ENCODE measurements around the gene BHLHE41.

DNA sequence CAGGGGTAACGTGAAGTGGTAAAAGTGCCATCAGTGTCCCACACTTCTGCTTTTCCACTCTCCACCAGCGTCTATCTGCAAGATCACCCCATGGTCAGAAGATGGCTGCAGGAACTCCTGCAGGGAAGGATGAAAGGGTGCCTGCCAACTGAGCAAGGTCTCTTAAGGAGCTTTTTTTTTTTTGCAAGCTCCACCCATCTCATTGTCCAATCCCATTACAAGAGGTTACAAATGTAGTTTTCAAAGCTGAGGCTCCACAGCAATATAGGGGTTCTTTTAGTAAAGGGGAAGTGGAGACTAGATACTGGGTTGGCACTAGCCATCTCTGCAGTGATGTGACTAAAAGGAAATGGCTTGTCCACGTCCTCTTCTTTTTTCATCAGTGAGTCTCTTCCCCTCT lies 5.9 kb upstream of the BHLHE41 start:
- TF ChIP-seq, protein P1, sequence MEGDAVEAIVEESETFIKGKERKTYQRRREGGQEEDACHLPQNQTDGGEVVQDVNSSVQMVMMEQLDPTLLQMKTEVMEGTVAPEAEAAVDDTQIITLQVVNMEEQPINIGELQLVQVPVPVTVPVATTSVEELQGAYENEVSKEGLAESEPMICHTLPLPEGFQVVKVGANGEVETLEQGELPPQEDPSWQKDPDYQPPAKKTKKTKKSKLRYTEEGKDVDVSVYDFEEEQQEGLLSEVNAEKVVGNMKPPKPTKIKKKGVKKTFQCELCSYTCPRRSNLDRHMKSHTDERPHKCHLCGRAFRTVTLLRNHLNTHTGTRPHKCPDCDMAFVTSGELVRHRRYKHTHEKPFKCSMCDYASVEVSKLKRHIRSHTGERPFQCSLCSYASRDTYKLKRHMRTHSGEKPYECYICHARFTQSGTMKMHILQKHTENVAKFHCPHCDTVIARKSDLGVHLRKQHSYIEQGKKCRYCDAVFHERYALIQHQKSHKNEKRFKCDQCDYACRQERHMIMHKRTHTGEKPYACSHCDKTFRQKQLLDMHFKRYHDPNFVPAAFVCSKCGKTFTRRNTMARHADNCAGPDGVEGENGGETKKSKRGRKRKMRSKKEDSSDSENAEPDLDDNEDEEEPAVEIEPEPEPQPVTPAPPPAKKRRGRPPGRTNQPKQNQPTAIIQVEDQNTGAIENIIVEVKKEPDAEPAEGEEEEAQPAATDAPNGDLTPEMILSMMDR (IDR thresholded peaks at IDR 0.05): no peak
- no peak for TF ChIP-seq POLR2A (IDR thresholded peaks at IDR 0.05)
